ENCODE data around the gene ADAM33. TPM values are rescaled to one million over a fixed set of nuclear protein-coding genes. Genes with fewer than 3 reads are reported as not detected.

The ADAM33 gene
- total RNA-seq, 1 donor = under 0.01 TPM

GRCh38 chr20:3670511-3670910 lies 11.3 kb downstream of the ADAM33 start:
- no peaks in the 10 kb centered on the region for H3K9me3 ChIP-seq (ENCODE audit: low read depth, low read length)
- no peak overlapping the region for H3K4me3 ChIP-seq (ENCODE audit: low read length)
- H3K4me1 ChIP-seq (ENCODE audit: insufficient read depth, low read length) = peaks cover 6% of the 10 kb centered on the region
- peaks cover 28% of the 10 kb centered on the region for H3K27me3 ChIP-seq (ENCODE audit: insufficient read depth, low read length)

- peaks cover 6% of the 10 kb centered on the region for H3K4me1 ChIP-seq (ENCODE audit: insufficient read depth, low read length)
- no peak overlapping the region for H3K4me3 ChIP-seq (ENCODE audit: low read length)
- peaks cover 24% of the 10 kb centered on the region for H3K27me3 ChIP-seq (ENCODE audit: insufficient read depth, low read length)
- H3K9me3 ChIP-seq (ENCODE audit: low read depth, low read length) = no peaks in the 10 kb centered on the region
Observed at GRCh38 chr20:3669710-3670367, 12.0 kb downstream of the ADAM33 start.

DNA sequence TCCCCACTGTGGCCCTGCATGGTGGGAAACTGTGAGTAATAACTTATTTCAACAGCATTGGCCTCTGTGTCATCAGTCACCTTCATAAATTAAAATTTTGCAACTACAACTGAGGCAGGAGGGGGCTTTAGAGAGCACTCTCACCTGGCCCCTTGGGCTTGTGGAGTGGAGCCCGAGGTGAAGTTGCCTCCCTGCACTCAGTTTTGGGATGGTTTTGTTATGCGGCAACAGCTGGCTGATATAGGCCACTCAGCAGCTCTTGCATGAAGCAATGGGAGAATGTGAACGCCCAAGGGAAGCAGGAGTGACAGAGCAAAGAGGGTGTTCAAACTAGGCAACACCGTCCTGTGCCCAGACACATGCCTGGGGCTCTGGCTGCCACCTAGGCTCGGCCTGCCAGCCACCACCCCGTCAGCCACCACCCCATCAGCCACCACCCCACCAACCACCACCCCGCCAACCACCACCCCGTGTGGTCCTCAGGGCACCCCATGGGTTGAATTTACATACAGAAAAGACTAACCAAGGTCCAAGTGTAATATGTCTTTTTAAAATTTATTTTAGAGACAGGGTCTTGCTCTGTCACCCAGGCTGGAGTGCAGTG lies 14.3 kb downstream of the ADAM33 start:
- Histone ChIP-seq H3K27me3 (ENCODE audit: insufficient read depth, low read length) (peaks cover 15% of the 10 kb centered on the region), H3K4me1 (ENCODE audit: insufficient read depth, low read length) (peaks cover 6% of the 10 kb centered on the region), H3K4me3 (ENCODE audit: low read length) (no peak overlapping the region), H3K9me3 (ENCODE audit: low read depth, low read length) (no peaks in the 10 kb centered on the region)

GRCh38 chr20:3663858-3664257 lies 18.0 kb downstream of the ADAM33 start:
- no peaks in the 10 kb centered on the region for H3K9me3 ChIP-seq (ENCODE audit: low read depth, low read length)
- H3K27me3 ChIP-seq (ENCODE audit: insufficient read depth, low read length) = peaks cover 18% of the 10 kb centered on the region
- no peak overlapping the region for H3K4me3 ChIP-seq (ENCODE audit: low read length)
- H3K4me1 ChIP-seq (ENCODE audit: insufficient read depth, low read length) = peaks cover 6% of the 10 kb centered on the region

- Histone ChIP-seq H3K4me3 (ENCODE audit: low read length) (no peak within 1 kb of the TSS), H3K4me1 (ENCODE audit: insufficient read depth, low read length) (peaks cover 6% of the 10 kb centered on the region), H3K9me3 (ENCODE audit: low read depth, low read length) (no peaks in the 10 kb centered on the region), H3K27me3 (ENCODE audit: insufficient read depth, low read length) (peaks cover 18% of the 10 kb centered on the region)
Observed at GRCh38 chr20:3663031-3663701, 18.6 kb downstream of the ADAM33 start, which contains the start of gene GFRA4. GFRA4 (minus strand) TSS chr20:3663399; CDS start chr20:3663399, 0 bp downstream.

GRCh38 chr20:3661814-3662665 lies 19.8 kb downstream of the ADAM33 start:
- Histone ChIP-seq H3K27me3 (ENCODE audit: insufficient read depth, low read length) (peaks cover 18% of the 10 kb centered on the region), H3K4me1 (ENCODE audit: insufficient read depth, low read length) (peaks cover 6% of the 10 kb centered on the region), H3K9me3 (ENCODE audit: low read depth, low read length) (no peaks in the 10 kb centered on the region), H3K4me3 (ENCODE audit: low read length) (no peak overlapping the region)

DNA sequence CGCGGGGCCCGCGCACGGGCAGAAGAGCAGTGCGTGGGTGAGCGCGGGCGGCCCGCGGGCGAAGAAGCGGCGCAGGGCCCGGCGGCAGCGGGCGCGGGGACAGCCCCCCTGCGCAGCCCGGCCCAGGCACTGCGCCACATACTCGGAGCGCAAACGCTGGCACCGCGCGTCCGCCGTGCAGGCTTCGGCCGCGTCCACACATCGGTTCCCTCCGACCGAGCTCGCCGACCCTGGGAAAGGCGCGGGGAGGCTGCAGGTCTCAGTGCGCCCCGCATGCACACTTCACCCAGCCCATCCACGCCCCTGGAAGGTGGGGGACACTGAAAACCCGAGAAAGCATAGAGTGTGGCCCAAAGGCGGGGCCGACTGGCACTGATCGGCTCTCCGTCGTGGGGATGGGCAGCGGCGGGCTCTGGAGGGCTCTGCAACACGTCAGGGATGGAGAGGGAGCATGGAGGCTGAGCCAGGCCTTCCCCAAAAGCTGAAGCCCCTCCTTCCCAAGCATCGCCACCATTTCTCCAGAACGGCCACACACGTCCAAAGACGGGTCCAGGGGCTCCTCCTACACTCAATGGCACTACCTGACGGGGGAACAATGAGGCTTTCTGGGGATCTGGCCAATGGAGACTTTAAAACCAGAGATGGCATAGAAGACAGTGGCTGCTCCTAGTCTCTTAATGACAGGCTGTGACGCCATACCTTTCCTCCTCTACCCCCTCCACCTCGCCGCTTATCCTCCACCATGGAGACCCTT lies 20.6 kb downstream of the ADAM33 start:
- no peaks in the 10 kb centered on the region for H3K9me3 ChIP-seq (ENCODE audit: low read depth, low read length)
- H3K4me1 ChIP-seq (ENCODE audit: insufficient read depth, low read length) = peaks cover 4% of the 10 kb centered on the region
- H3K4me3 ChIP-seq (ENCODE audit: low read length) = no peak overlapping the region
- peaks cover 18% of the 10 kb centered on the region for H3K27me3 ChIP-seq (ENCODE audit: insufficient read depth, low read length)

DNA sequence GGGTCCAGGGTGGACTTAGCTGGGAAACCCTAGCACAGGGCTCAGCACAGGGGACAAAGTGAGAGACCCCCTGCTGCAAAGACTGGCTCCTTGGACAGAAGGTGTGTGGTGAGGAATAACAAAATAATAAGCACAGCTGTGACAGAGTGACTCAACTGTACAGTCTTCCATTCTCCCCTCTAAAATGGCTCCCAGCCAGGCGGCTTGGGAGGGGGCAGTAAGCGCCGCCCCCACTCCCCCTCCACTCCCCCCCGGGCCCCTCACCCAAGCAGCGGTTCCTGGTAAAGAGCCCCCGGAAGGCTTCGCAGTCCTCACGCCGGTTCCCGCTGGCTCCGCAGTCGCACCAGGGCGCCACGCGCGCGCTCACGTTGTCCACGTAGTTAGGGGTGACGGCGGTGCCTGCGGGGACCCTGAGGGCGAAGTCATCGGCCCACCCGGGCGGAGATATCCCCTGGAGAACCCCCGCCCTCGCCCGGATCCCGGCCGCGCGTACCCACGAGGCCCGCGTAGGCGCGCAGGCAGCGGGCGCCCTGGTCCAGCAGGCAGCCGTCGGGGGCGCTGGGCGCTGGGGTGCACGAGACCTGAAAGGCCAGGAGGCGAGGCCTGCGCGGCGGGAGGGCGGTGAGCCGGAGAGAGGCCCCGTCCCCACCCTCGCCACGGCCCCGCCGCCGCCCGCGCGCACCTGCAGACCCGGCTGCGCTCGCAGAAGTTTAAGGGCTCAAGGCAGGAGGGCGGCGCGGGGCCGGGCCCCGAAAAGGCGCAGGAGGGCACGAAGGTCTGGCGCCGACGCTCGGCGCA lies 21.3 kb downstream of the ADAM33 start:
- Histone ChIP-seq H3K9me3 (ENCODE audit: low read depth, low read length) (no peaks in the 10 kb centered on the region), H3K27me3 (ENCODE audit: insufficient read depth, low read length) (peaks cover 18% of the 10 kb centered on the region), H3K4me1 (ENCODE audit: insufficient read depth, low read length) (no peaks in the 10 kb centered on the region), H3K4me3 (ENCODE audit: low read length) (no peak overlapping the region)

DNA sequence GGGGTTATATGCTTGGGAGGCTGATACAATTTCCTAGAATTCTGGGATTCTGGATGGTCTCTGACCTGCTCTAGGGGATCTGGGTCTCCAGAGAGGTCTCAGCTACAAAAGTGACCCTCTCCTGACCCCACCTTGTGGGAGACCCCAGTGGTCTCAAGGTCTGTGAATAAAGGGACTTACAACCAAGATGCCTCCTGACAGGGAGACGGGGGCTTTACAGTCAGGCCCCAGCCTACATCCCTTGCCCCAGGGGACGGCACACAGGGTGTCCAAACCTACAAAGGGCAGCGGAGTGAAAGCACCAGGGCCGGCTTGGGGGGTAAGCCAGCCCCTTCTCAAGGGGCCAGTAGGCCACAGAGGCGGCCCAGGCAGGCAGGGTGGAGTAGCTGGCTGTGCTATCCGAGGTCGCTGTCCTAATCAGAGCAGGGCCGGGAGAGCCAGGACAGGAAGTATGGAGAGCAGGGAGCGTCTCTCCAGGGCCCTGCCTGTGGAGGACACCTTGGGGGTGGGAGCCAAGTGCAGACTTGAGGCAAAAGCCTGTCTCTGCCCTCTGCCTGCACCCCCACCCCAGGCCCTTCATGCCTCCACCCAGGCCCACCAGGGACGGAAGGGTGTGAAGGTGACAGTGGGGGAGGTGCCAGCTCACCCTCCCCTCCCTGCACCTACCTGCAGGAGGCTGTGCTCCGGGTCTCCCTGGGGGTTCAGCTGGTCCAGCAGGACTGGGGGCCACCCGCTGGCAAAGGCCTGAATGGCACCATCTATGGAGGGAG lies 22.1 kb downstream of the ADAM33 start:
- no peak overlapping the region for H3K4me3 ChIP-seq (ENCODE audit: low read length)
- no peaks in the 10 kb centered on the region for H3K9me3 ChIP-seq (ENCODE audit: low read depth, low read length)
- peaks cover 18% of the 10 kb centered on the region for H3K27me3 ChIP-seq (ENCODE audit: insufficient read depth, low read length)
- no peaks in the 10 kb centered on the region for H3K4me1 ChIP-seq (ENCODE audit: insufficient read depth, low read length)

- H3K4me1 ChIP-seq (ENCODE audit: insufficient read depth, low read length) = peaks cover 2% of the 10 kb centered on the region
- peaks cover 18% of the 10 kb centered on the region for H3K27me3 ChIP-seq (ENCODE audit: insufficient read depth, low read length)
- H3K4me3 ChIP-seq (ENCODE audit: low read length) = no peak overlapping the region
- no peaks in the 10 kb centered on the region for H3K9me3 ChIP-seq (ENCODE audit: low read depth, low read length)
Observed at GRCh38 chr20:3658716-3659491, 22.9 kb downstream of the ADAM33 start.

DNA sequence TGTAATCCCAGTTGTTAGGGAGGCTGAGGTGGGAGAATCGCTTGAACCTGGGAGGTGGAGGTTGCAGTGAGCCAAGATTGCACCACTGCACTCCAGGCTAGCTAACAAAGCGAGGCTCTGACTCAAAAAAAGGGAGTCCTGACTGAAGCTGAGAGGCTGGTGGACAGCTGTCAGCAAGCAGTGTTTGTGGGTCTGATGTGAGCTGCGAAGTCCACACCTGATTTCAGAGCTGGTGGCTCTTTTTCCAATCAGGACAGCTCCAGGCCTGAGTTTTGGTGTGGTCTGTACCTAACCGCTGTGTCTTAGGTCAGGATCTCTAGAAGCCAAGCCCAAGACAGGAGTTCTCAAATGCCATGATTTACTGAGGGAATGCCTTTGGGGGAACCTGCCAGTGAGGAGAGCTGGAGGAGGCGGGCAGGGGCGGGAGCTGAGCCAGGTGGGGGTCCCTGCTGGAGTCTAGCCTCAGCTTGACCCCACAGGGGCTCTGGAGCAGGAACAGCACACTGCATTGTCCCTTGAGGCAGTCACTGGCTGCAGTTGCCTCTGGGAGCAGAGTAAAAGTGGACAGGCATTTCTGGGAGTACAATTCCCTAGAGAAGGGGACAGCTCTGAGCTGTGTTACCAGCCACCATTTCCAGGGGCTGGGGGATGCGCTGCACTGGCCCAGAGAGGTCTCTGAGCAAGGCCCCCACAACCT lies 23.6 kb downstream of the ADAM33 start:
- Histone ChIP-seq H3K4me3 (ENCODE audit: low read length) (no peak overlapping the region), H3K9me3 (ENCODE audit: low read depth, low read length) (no peaks in the 10 kb centered on the region), H3K27me3 (ENCODE audit: insufficient read depth, low read length) (peaks cover 18% of the 10 kb centered on the region), H3K4me1 (ENCODE audit: insufficient read depth, low read length) (peaks cover 8% of the 10 kb centered on the region)

DNA sequence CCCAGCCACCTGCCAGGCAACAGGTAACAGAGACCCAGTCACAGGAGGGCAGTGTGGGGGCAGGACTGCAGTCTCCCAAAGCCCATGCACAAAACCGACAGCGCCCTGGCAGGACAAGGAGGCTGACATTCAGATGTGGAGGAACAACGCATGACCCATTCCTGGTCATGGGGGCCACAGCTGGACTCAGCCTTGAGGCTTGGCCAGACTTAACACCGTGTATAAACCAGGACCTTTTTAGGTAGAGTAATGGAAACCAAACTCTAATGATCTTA lies 26.7 kb downstream of the ADAM33 start:
- Histone ChIP-seq H3K27me3 (ENCODE audit: insufficient read depth, low read length) (no peaks in the 10 kb centered on the region), H3K9me3 (ENCODE audit: low read depth, low read length) (no peaks in the 10 kb centered on the region)

More for the DNA sequence above, 26.7 kb downstream of the ADAM33 start:
- H3K4me1 ChIP-seq (ENCODE audit: insufficient read depth, low read length) = peaks cover 14% of the 10 kb centered on the region
- no peak overlapping the region for H3K4me3 ChIP-seq (ENCODE audit: low read length)

Measured in mononuclear cell (primary cell).